Stimulated activated CD4-positive, alpha-beta T cell treated with anti-CD3 and anti-CD28 coated beads, Interleukin-15, amount 100 ng/mL, for 1 hour (primary cell): ENCODE measurements around the gene SOS2.
"Not testable (repeated sequence)": the region's sequence is repeated elsewhere in the genome, so short reads cannot be mapped to it uniquely, and the experiment has no call there.

Experiments used
- DNase-seq, 2 donors: peaks; one replicate each; pipeline ENCODE4 v3.0.0-alpha.2; 2020; ENCODE audit warnings: low read depth in 1 of 2, low spot score in 1 of 2

Gene SOS2

DNA sequence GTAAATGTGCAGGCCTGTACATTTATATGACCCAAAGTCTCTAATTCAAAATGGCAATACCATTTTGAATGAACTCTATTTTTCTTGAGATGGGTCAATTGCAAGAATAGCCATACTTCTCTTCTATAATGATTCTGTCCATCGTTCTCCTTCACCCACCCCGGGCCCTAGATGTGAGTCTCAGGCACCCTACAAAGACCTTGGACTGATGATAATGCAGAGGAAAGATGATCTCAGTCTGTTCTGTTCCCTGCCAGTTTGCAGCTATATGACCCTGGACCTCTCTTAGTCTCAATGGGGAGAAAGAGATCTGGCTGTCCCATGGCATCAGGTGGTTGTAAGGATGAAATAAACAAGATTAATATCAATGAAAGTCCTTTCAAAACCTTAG is 145.1 kb downstream of the SOS2 start:
- no peak for DNase-seq

DNA sequence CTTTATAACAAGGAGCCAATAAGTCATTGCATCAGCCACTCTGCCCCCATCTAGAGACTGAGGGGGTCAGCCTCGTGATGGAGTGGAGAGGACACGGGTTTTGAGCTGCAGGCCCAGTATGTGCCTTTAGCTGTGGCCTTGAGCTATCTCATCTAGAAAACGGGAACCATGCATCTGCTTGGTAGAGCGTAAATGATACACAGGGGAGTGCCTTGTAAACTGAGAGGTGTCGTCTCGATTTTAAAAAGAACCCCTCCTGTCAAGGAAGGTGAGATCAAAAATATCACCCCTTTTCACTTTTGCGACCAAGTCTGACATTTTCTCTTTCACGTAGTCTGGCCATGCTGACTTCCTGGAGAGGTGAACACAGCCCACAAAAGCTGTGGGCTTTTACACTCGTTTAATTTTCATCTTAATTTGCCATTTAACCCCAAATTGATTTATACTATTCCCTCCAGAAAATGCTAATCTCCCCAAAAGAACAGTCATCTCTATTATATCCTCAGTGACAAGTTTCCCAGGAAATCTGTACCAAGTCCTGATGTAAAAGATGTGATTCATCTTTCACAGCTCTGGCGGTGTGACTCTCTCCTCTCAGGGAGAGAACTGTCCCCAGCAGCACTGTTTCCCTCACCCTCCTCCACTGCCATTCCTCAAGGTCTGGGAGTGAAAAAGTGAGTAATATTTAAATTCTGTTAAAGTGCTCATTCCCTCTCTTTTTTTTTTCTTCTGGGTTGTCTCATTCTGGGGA is 145.6 kb downstream of the SOS2 start:
- DNase-seq = no peak

DNA sequence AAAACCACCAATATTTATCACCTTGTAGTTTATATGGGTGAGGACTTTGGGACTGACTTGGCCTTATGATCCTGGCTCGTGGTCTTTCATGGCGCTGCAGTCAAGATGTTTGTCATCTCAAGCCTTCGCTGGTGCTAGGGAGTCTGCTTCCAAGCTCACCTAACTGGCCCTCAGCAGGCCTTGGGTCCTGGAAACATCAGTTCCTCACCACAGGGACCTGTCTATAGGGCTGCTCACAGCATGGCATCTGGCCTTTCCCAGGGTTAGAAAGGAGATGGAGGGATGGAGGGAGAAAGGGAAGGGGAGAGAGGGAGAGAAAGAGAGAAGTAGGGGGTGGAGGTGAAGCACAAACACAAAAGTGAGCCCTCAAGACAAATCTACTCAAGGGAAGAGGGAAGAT is 146.7 kb downstream of the SOS2 start:
- no peak for DNase-seq

DNA sequence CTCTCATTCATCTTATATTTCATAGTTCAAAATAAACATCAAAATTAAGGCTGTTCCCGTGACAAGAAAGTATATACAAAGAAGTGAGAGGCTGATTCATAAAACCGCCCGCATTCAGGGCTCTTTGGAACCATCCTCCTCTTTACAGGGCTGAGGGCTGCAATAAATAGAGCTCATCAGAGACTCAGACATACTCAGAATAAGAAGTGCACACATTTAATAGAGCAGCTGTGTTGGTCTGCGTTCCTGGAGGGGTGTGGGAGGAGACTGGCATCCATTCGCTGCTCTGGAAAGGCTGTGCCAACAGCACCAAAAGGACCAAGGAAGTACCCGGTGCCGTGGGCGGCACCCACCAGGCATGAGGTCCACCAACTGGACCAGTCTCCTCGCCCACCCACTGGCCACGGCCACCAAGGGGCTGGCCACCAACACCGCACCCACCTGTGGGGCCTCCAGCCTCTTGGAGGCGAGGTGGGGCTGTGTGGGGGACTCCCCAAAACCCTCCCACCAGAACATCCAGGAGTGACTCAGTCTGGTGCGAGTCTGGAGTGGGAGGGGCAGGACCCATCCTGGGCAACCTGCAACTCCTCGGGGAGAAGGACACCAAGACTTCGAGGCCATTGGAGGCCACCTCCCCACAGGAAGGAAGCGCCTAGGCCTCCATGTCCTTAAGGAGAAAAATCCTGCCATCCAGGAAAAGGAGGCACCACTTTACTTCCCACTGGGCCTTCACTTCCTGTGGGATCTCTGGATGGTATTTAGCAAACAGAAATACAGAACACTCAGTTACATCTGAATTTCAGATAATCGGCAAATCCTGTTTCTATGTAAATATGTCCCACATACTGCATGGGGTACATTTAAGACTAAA is 147.7 kb downstream of the SOS2 start:
- DNase-seq = peak in 1 of 2 donors; percentile 45

- DNase-seq = peak; percentile 56 to 59
Measured at GRCh38 chr14:50082784-50083466, 148.5 kb downstream of the SOS2 start.

DNA sequence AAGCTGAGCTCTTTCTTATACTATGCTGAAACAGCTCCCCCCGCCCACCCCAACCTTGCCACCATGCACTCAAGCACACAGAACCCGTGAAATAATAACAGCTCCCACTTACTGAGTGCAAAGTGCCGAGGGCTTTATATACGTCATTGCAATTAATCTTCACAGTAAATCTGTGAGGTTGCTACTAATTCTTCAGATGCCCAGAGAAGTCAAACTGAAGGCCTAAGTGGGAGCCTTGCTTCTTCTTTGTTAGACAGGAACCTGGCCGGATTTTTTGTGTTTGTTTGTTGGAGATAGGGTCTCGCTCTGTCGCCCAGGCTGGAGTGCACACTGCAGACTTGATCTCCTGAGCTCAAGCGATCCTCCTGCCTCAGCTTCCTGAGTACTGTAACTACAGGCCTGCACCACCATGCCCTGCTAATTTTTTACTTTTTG is 149.1 kb downstream of the SOS2 start:
- peak in 1 of 2 donors; percentile 29 for DNase-seq

DNA sequence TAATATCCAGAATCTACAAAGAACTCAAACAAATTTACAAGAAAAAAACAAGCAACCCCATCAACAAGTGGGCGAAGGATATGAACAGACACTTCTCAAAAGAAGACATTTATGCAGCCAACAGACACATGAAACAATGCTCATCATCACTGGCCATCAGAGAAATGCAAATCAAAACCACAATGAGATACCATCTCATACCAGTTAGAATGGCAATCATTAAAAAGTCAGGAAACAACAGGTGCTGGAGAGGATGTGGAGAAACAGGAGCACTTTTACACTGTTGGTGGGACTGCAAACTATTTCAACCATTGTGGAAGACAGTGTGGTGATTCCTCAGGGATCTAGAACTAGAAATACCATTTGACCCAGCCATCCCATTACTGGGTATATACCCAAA is 152.3 kb downstream of the SOS2 start:
- DNase-seq = not testable (repeated sequence)

- not testable (repeated sequence) for DNase-seq
Measured at GRCh38 chr14:50073663-50074062, 157.7 kb downstream of the SOS2 start.

DNA sequence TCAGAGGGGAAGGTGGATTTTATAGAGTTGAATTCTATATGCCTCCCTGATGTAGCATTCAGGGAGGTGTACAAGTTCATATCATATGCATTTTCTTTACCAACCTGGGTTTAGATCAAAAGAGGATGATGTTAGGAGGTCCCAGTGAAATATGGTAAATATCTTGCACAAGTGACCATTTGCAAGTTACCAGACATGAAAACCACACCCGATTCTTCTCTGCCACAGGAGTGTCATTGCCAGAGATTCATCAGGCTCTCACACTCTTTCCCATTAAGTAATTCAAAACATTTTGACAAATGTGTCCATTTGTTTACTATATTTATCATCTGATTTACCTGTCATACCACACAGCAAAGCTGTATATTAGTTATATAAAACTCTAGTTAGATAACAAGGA is 159.0 kb downstream of the SOS2 start:
- no peak for DNase-seq

- DNase-seq = no peak
Measured at GRCh38 chr14:50070840-50071548, 160.4 kb downstream of the SOS2 start.

DNA sequence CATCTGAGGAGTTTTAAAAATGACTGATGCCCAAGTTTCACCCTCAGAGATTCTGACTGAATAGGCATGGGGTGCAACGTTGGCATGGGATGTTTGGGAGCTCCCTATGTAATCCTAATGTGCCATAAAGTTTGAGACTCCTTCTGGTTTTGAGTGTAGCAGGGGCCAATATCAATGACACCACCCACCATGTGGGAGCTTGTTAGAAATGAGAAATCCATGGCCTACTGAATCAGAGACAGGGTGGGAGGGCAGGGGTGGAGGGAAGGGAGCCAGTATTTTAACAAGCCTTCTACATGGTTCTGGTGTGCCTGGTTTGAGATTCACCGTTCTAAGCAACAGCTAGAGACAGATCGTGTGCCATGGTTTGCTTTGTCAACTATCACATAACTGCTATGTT is 161.1 kb downstream of the SOS2 start:
- no peak for DNase-seq

GRCh38 chr14:50069325-50069724 is 162.1 kb downstream of the SOS2 start:
- DNase-seq = no peak

- DNase-seq = no peak
Measured at GRCh38 chr14:50068496-50068895, 162.9 kb downstream of the SOS2 start.

GRCh38 chr14:50067723-50068495 is 163.5 kb downstream of the SOS2 start:
- no peak for DNase-seq
